Fibroblast of peridontal ligament (primary cell): Measurements from ENCODE around the gene OSBPL8.

Experiments used
- DNase-seq: peaks from one replicate; pipeline ENCODE4 v3.0.0-alpha.2; 2010; ENCODE audit errors: extremely low read depth

OSBPL8 gene

DNA sequence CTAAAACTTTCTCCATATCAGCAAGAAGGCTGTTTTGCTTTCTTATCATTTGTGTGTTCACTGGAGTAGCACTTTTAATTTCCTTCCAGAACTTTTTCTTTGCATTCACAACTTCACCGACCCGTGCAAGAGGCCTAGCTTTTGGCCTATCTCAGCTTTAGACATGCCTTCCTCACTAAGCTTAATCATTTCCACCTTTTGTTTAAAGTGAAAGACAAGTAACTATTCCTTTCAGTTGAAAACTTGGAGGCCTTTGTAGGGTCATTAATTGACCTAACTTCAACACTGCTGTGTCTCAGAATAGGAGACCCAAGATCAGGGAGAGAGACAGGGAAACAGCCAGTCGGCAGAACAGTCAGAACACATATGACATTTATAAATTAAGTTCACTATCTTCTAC is 250.7 kb downstream of the OSBPL8 start:
- DNase-seq: peak; percentile 62

DNA sequence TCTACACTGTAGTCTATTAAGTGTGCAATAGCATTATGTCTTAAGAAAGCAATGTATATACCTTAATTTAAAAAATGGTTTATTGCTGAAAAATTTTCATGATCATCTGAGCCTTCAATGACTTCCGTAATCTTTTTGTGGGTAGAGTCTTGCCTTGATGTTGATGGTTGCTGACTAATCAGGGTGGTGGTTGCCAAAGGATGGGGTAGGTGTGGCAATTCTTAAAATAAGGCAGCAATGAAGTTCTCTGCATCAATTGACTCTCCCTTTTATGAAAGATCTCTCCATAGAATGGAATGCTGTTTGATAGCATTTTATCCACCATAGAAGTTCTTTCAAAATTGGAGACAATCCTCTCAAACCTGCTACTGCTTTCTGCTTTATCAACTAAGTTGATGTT is 252.5 kb downstream of the OSBPL8 start:
- DNase-seq: no peak

DNA sequence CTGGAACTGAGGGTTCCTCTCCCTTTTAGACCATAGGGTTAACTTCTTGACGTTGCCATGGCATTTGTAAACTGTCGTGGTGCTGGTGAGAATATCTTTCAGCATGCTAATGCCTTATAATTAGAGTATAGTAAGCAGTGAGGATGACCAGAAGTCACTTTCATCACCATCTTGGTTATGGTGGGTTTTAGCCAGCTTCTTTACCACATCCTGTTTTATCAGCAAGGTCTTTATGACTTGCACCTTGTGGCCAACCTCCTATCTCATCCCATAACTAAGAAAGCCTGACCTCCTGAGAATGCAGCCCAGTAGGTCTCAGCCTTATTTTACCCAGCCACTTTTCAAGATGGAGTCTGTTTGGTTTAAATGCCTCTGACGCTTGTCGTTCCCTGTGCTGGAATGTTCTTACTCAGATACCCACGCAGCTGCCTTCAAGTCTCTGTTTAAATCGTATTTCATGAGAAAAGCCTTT is 255.5 kb downstream of the OSBPL8 start:
- no peak for DNase-seq

DNA sequence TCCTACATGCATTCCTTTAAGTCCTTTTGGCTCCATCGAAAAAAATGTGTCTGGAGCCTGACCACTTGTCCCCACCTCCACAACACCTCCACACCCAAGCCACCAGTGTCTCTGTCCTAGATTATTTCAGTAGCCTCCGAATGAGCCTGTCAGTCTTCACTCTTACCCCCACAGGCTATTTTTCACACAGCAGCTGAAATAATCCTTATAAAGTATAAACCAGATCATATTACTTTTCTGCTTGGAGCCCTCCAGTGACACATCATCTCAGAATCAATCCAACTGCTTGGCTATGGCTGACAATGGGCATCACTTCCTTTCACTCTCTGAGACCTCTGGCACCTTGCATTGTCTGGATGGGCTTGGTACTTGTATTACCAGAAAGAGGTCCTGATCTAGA is 256.2 kb downstream of the OSBPL8 start:
- DNase-seq: peak; percentile 36
